Upper lobe of right lung (tissue), 1 donor: ENCODE results near the gene KIF1A. TPM values are rescaled to one million over a fixed set of nuclear protein-coding genes. Genes with fewer than 3 reads are reported as not detected.
"Not testable (repeated sequence)": the region's sequence is repeated elsewhere in the genome, so short reads cannot be mapped to it uniquely, and the experiment has no call there.

Experiments used
- ATAC-seq: fragments of 200-7000 bp; cut with Tn5 transposase; one replicate; pipeline ENCODE4 v1.9.1; 2020; ENCODE audit warnings: mild to moderate bottlenecking, moderate library complexity
- DNase-seq: peaks from one replicate; pipeline ENCODE4 v3.0.0-alpha.2; 2020
- H3K27ac ChIP-seq: fragments of 200-600 bp; one replicate; pipeline ENCODE4 v1.8.0; 2022
- H3K27me3 ChIP-seq: fragments of 200-600 bp; one replicate; pipeline ENCODE4 v1.8.0; 2022; ENCODE audit warnings: mild to moderate bottlenecking
- H3K36me3 ChIP-seq: fragments of 200-600 bp; one replicate; pipeline ENCODE4 v1.8.0; 2022
- H3K4me1 ChIP-seq: fragments of 200-600 bp; one replicate; pipeline ENCODE4 v1.8.0; 2022
- H3K4me3 ChIP-seq: fragments of 200-600 bp; one replicate; pipeline ENCODE4 v1.8.0; 2022; ENCODE audit warnings: mild to moderate bottlenecking
- H3K9me3 ChIP-seq: fragments of 200-600 bp; one replicate; pipeline ENCODE4 v1.8.0; 2022
- intact Hi-C: fragments of 100-400 bp; cut with DNase I; formaldehyde crosslinking; loops from one replicate; pipeline ENCODE4 v1.11.0; 2022
- total RNA-seq: library from RNA; stranded (reverse); fragmentation: NEBNext Ultra II Directional; extraction: Animal tissue kit (Norgen Biotek cat#: 25700); gene quantifications from one replicate; pipeline ENCODE4 v1.2.1, GENCODE V29; 2021
- TF ChIP-seq, protein P1 (sequence below): fragments of 200-600 bp; IDR thresholded peaks from one replicate; pipeline ENCODE4 v1.8.0; 2022; ENCODE audit warnings: antibody characterized with exemption
- donor health status: DM: no; HTN: yes; CAD: no; lungs with severe emphysema.

KIF1A gene
- total RNA-seq, 1 donor from 2014 or later: 0.81 TPM

- H3K9me3 ChIP-seq, DNase-seq, H3K27ac ChIP-seq, H3K4me3 ChIP-seq, intact Hi-C loops, H3K4me1 ChIP-seq, ATAC-seq, H3K36me3 ChIP-seq, H3K27me3 ChIP-seq: not testable (repeated sequence)
These were observed 141.1 kb downstream of the KIF1A start for GRCh38 chr2:240678909-240679308.

- intact Hi-C loops, H3K4me1 ChIP-seq, DNase-seq, H3K27ac ChIP-seq, ATAC-seq, H3K36me3 ChIP-seq, H3K9me3 ChIP-seq, H3K4me3 ChIP-seq: not testable (repeated sequence)
- H3K27me3 ChIP-seq: peaks cover 12% of the 10 kb centered on the region
These were observed 142.0 kb downstream of the KIF1A start for GRCh38 chr2:240678043-240678442.

- H3K4me1 ChIP-seq, intact Hi-C loops, H3K4me3 ChIP-seq, H3K27ac ChIP-seq, H3K9me3 ChIP-seq, H3K36me3 ChIP-seq, DNase-seq: not testable (repeated sequence)
- peaks cover 27% of the 10 kb centered on the region for H3K27me3 ChIP-seq
- ATAC-seq: peak; percentile 65
These were observed 144.7 kb downstream of the KIF1A start for GRCh38 chr2:240675345-240675744.

GRCh38 chr2:240674461-240675184 lies 145.4 kb downstream of the KIF1A start:
- DNase-seq, H3K9me3 ChIP-seq, H3K4me3 ChIP-seq, ATAC-seq, intact Hi-C loops, H3K27ac ChIP-seq, H3K4me1 ChIP-seq, H3K36me3 ChIP-seq: not testable (repeated sequence)
- H3K27me3 ChIP-seq: peaks cover 27% of the 10 kb centered on the region

GRCh38 chr2:240672701-240673190 lies 147.3 kb downstream of the KIF1A start:
- Histone ChIP-seq H3K36me3 (no peaks in the 10 kb centered on the region), H3K27ac (no peak overlapping the region), H3K27me3 (peaks cover 27% of the 10 kb centered on the region), H3K4me1 (no peaks in the 10 kb centered on the region), H3K4me3 (no peak overlapping the region), H3K9me3 (no peaks in the 10 kb centered on the region)
- intact Hi-C loops: no loop called here
- DNase-seq (no peak), ATAC-seq (no peak)
- TF ChIP-seq, protein P1, sequence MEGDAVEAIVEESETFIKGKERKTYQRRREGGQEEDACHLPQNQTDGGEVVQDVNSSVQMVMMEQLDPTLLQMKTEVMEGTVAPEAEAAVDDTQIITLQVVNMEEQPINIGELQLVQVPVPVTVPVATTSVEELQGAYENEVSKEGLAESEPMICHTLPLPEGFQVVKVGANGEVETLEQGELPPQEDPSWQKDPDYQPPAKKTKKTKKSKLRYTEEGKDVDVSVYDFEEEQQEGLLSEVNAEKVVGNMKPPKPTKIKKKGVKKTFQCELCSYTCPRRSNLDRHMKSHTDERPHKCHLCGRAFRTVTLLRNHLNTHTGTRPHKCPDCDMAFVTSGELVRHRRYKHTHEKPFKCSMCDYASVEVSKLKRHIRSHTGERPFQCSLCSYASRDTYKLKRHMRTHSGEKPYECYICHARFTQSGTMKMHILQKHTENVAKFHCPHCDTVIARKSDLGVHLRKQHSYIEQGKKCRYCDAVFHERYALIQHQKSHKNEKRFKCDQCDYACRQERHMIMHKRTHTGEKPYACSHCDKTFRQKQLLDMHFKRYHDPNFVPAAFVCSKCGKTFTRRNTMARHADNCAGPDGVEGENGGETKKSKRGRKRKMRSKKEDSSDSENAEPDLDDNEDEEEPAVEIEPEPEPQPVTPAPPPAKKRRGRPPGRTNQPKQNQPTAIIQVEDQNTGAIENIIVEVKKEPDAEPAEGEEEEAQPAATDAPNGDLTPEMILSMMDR: no peak

DNA sequence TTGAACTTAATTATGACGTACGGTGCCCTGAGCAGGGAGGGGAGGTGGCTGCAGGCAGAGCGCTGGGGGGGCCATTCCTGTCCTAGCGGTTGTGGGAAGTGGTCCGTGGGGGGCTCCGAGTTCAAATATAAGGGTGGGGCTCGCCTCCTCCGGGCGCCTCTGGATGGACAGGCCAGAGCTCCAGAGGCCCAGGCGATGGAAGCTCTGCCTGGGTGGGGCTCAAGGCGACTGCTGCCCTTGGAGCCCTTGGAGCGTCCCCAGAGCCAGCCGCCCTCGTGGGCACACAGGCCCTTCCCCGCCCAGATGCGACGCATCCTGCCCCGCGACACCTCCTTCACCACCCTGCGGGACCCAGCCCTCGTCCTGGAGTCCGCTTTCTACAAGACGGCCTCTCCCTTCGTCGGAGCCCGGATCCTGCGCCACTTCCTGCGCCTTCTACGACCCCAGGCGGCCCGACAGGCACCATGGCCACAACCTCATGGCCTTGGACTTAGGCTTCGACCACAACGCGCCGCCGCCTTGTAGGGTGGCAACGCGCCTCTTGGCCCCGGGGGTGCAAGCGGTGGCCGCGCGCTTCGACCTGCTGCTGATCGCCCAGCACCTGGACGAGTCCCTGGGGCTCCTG lies 147.8 kb downstream of the KIF1A start:
- TF ChIP-seq, protein P1: no peak
- intact Hi-C loops: no loop called here
- no peaks in the 10 kb centered on the region for H3K36me3 ChIP-seq
- H3K27me3 ChIP-seq: peaks cover 27% of the 10 kb centered on the region
- H3K27ac ChIP-seq: no peak overlapping the region
- ATAC-seq: no peak
- no peaks in the 10 kb centered on the region for H3K9me3 ChIP-seq
- no peak overlapping the region for H3K4me3 ChIP-seq
- H3K4me1 ChIP-seq: no peaks in the 10 kb centered on the region
- no peak for DNase-seq

GRCh38 chr2:240670950-240671349 lies 149.1 kb downstream of the KIF1A start:
- intact Hi-C loops: no loop called here
- H3K27me3 ChIP-seq: peaks cover 27% of the 10 kb centered on the region
- ATAC-seq: no peak

More at GRCh38 chr2:240670950-240671349, 149.1 kb downstream of the KIF1A start:
- Histone ChIP-seq H3K36me3 (no peaks in the 10 kb centered on the region), H3K4me3 (no peak overlapping the region), H3K27ac (no peak overlapping the region), H3K9me3 (no peaks in the 10 kb centered on the region), H3K4me1 (no peaks in the 10 kb centered on the region)
- DNase-seq: no peak
- TF ChIP-seq, protein P1: no peak
